Adrenal gland (tissue), 12 donors: ENCODE data around the gene PKLR. TPM values are rescaled to one million over a fixed set of nuclear protein-coding genes. Genes with fewer than 3 reads are reported as not detected.

ENCODE experiments used
- DNase-seq, 7 donors: peaks; one replicate each; pipeline ENCODE4 v3.0.0-alpha.2; 2019 to 2020
- H3K27ac ChIP-seq, 5 donors: fragments of 200-600 bp; sonication (generic) in 4 of 5; 1 replicate in 3 of 5; 2 replicates in 2 of 5; pipeline versions ENCODE4 v1.5.1 to v1.8.0; 2016 to 2020; ENCODE audit warnings: mild to moderate bottlenecking in 1 of 5
- H3K27me3 ChIP-seq: fragments of 200-600 bp; 2 replicates; pipeline ENCODE4 v1.8.0; 2021
- H3K36me3 ChIP-seq, 2 donors: fragments of 200-600 bp; replicated peaks in 1 of 2; 1 replicate in 1 of 2; 2 replicates in 1 of 2; pipeline versions ENCODE4 v1.5.1 to v1.8.0; 2018 to 2022
- H3K4me1 ChIP-seq, 2 donors: fragments of 200-600 bp; replicated peaks in 1 of 2; 1 replicate in 1 of 2; 2 replicates in 1 of 2; pipeline versions ENCODE4 v1.5.1 to v1.8.0; 2018 to 2021
- H3K4me3 ChIP-seq, 4 donors: fragments of 200-600 bp; sonication (generic) in 3 of 4; one replicate each; pipeline ENCODE4 v1.5.1; 2016 to 2018
- H3K9me3 ChIP-seq, 3 donors: fragments of 200-600 bp; sonication (generic) in 1 of 3; replicated peaks in 1 of 3; 1 replicate in 2 of 3; 2 replicates in 1 of 3; pipeline versions ENCODE4 v1.5.1 to v1.8.0; 2016 to 2021
- POLR2A ChIP-seq, 2 donors: fragments of 450-650 bp; IDR thresholded peaks; one replicate each; pipeline ENCODE4 v1.6.1; 2017; ENCODE audit warnings: antibody characterized with exemption in 2 of 2, mild to moderate bottlenecking in 2 of 2, moderate library complexity in 1 of 2
- WGBS, 4 donors: extraction: QIAGEN DNeasy Blood & Tissue Kit in 2 of 4; methylation state at CpG; one replicate each; pipeline versions ENCODE4 v1.1.5 to v1.1.7; 2013 to 2017; 5-methylcytosine and 5-hydroxymethylcytosine counted together
- intact Hi-C, 2 donors: fragments of 100-400 bp; cut with DNase I; formaldehyde crosslinking; loops; one replicate each; pipeline versions ENCODE4 v1.14.1 to v1.15.0; 2022 to 2023
- polyA plus RNA-seq, 3 donors: library from polyadenylated mRNA; stranded (reverse); fragments of 200-250 nt in 2 of 3; fragments of 350-450 nt in 1 of 3; fragmentation: Illumina TruSeq in 1 of 3; extraction: RNeasy Lipid Tissue Mini Kit (QIAGEN cat#74804) in 1 of 3; gene quantifications; one replicate each; pipeline ENCODE4 v1.2.3, GENCODE V29; 2013 to 2014
- total RNA-seq, 9 donors: library from RNA; depleted of rRNA in 4 of 9; stranded (reverse); fragments of >200 nt in 4 of 9; fragments of 120-200 nt in 1 of 9; fragmentation: NEBNext Ultra II Directional in 1 of 9; extraction: Animal tissue kit (Norgen Biotek cat#: 25700) in 1 of 9; gene quantifications; one replicate each; pipeline versions ENCODE4 v1.1.0 to v1.2.4, GENCODE V29; 2013 to 2023
- TF ChIP-seq, protein P1 (sequence below), 6 experiments: fragments of 450-650 bp in 4 of 6; fragments of 200-600 bp in 2 of 6; sonication (generic) in 1 of 6; IDR thresholded peaks; 1 replicate in 5 of 6; 2 replicates in 1 of 6; pipeline versions ENCODE4 v1.5.1 to v1.8.0; 2016 to 2021; ENCODE audit warnings: antibody characterized with exemption in 6 of 6, mild to moderate bottlenecking in 2 of 6, moderate library complexity in 1 of 6
- donor health status: healthy with polysubstance abuse.
- donor health status: Bipolar disorder and iron deficiency.
- donor health status: DM: yes; HTN: yes; CAD: no.
- donor health status: DM: no; HTN: no; CAD: no.
- donor health status: DM: no; HTN: no; CAD: no.
- donor health status: DM: yes; HTN: yes; CAD: no.

PKLR gene
- total and polyA plus RNA-seq, 12 donors: 0.10 to 0.34 (median 0.21) TPM; not detected in 8

GRCh38 chr1:155277070-155277901, 24.0 kb downstream of the PKLR start, which contains the start of gene HCN3:
HCN3 (plus strand) TSS chr1:155277463; CDS start chr1:155277591, 128 bp downstream.
- Histone ChIP-seq H3K36me3 (no peaks in the 10 kb centered on the region), H3K4me1 (peaks cover 16 to 21% of the 10 kb centered on the region in 2 donors), H3K9me3 (no peaks in the 10 kb centered on the region), H3K27me3 (no peaks in the 10 kb centered on the region), H3K27ac (peak within 1 kb of the TSS in 2 of 5 donors; percentile 60 to 73), H3K4me3 (peak within 1 kb of the TSS; percentile 38 to 82 (median 66))
- intact Hi-C loops: loop anchor here in 1 of 2 donors (5.0 to 10.0 kb wide), 2 partner anchors 45 to 318 kb away; partner anchors contain the start of gene RUSC1
- peak; percentile 97 to 99 (median 99) for DNase-seq
- TF ChIP-seq, protein P1, sequence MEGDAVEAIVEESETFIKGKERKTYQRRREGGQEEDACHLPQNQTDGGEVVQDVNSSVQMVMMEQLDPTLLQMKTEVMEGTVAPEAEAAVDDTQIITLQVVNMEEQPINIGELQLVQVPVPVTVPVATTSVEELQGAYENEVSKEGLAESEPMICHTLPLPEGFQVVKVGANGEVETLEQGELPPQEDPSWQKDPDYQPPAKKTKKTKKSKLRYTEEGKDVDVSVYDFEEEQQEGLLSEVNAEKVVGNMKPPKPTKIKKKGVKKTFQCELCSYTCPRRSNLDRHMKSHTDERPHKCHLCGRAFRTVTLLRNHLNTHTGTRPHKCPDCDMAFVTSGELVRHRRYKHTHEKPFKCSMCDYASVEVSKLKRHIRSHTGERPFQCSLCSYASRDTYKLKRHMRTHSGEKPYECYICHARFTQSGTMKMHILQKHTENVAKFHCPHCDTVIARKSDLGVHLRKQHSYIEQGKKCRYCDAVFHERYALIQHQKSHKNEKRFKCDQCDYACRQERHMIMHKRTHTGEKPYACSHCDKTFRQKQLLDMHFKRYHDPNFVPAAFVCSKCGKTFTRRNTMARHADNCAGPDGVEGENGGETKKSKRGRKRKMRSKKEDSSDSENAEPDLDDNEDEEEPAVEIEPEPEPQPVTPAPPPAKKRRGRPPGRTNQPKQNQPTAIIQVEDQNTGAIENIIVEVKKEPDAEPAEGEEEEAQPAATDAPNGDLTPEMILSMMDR (IDR thresholded peaks at IDR 0.05): peak in 4 of 6 experiments; percentile 27 to 70 (median 62)
- TF ChIP-seq POLR2A (IDR thresholded peaks at IDR 0.05): no peak
- WGBS, 4 donors: 0 to 2% (median 1%) methylated on average over 10 to 68 of the region's 68 CpGs

- intact Hi-C loops: loop anchor here in 1 of 2 donors (10.0 kb wide), 1 partner anchor 321 kb away; no protein-coding TSS in a partner anchor
- 13 to 42% (median 21%) methylated on average over 22 to 61 of the region's 61 CpGs for WGBS, 4 donors
- H3K4me1 ChIP-seq: peaks cover 22 to 28% of the 10 kb centered on the region in 2 donors
Measured at GRCh38 chr1:155273343-155274245, 27.6 kb downstream of the PKLR start, which contains the start of gene CLK2. CLK2 (minus strand) TSS chr1:155273504; CDS start chr1:155270977, 2,527 bp downstream.

GRCh38 chr1:155272466-155273342, 28.5 kb downstream of the PKLR start:
- intact Hi-C loops: loop anchor here in 1 of 2 donors (10.0 kb wide), 1 partner anchor 322 kb away; no protein-coding TSS in a partner anchor
- 2 to 4% (median 3%) methylated on average over 30 to 44 of the region's 44 CpGs for WGBS, 4 donors

More at GRCh38 chr1:155273343-155274245, 27.6 kb downstream of the PKLR start, which contains the start of gene CLK2:
- Histone ChIP-seq H3K27me3 (no peaks in the 10 kb centered on the region), H3K36me3 (peaks cover 0 to 30% of the 10 kb centered on the region in 2 donors), H3K9me3 (no peaks in the 10 kb centered on the region), H3K4me3 (peak within 1 kb of the TSS; percentile 16 to 98 (median 76)), H3K27ac (peak within 1 kb of the TSS; percentile 90 to 100 (median 98))
- DNase-seq: peak; percentile 95 to 97 (median 95)
- TF ChIP-seq POLR2A (IDR thresholded peaks at IDR 0.05): peak; percentile 83 to 88
- TF ChIP-seq, protein P1 (IDR thresholded peaks at IDR 0.05): no peak

More at GRCh38 chr1:155272466-155273342, 28.5 kb downstream of the PKLR start:
- peak in 2 of 7 donors; percentile 39 to 51 for DNase-seq
- TF ChIP-seq POLR2A (IDR thresholded peaks at IDR 0.05): no peak
- TF ChIP-seq, protein P1 (IDR thresholded peaks at IDR 0.05): no peak
- no peaks in the 10 kb centered on the region for H3K27me3 ChIP-seq
- H3K9me3 ChIP-seq: no peaks in the 10 kb centered on the region
- peaks cover 0 to 38% of the 10 kb centered on the region in 2 donors for H3K36me3 ChIP-seq
- peaks cover 14 to 19% of the 10 kb centered on the region in 2 donors for H3K4me1 ChIP-seq
- peak overlapping the region; percentile 90 to 100 (median 98) for H3K27ac ChIP-seq
- H3K4me3 ChIP-seq: peak overlapping the region; percentile 16 to 98 (median 76)
